ENCODE results near the gene ALDH8A1. TPM values are rescaled to one million over a fixed set of nuclear protein-coding genes. Genes with fewer than 3 reads are reported as not detected.

Gene ALDH8A1
- total RNA-seq, 2 donors from 2014 or later = 0.42 to 5.8 TPM

- Histone ChIP-seq H3K4me3 (no peak overlapping the region), H3K27me3 (replicated peaks; ENCODE audit: insufficient read depth) (no peaks in the 10 kb centered on the region), H3K27ac (no peak overlapping the region), H3K4me1 (ENCODE audit: control insufficient read depth in 1 of 2, low read depth in 2 of 2) (no peaks in the 10 kb centered on the region), H3K36me3 (peaks cover 8% of the 10 kb centered on the region), H3K9me3 (no peaks in the 10 kb centered on the region)
- ATAC-seq (ENCODE audit: insufficient number of reproducible peaks, low FRiP score, low read depth) (no peak), DNase-seq (ENCODE audit: low spot score) (no peak)
- TF ChIP-seq, protein P1, sequence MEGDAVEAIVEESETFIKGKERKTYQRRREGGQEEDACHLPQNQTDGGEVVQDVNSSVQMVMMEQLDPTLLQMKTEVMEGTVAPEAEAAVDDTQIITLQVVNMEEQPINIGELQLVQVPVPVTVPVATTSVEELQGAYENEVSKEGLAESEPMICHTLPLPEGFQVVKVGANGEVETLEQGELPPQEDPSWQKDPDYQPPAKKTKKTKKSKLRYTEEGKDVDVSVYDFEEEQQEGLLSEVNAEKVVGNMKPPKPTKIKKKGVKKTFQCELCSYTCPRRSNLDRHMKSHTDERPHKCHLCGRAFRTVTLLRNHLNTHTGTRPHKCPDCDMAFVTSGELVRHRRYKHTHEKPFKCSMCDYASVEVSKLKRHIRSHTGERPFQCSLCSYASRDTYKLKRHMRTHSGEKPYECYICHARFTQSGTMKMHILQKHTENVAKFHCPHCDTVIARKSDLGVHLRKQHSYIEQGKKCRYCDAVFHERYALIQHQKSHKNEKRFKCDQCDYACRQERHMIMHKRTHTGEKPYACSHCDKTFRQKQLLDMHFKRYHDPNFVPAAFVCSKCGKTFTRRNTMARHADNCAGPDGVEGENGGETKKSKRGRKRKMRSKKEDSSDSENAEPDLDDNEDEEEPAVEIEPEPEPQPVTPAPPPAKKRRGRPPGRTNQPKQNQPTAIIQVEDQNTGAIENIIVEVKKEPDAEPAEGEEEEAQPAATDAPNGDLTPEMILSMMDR (IDR thresholded peaks at IDR 0.05) = no peak
Measured at GRCh38 chr6:134992155-134992554, 42.3 kb upstream of the ALDH8A1 start.

GRCh38 chr6:134990262-134990661 lies 40.4 kb upstream of the ALDH8A1 start:
- Histone ChIP-seq H3K36me3 (peaks cover 4% of the 10 kb centered on the region), H3K4me3 (no peak overlapping the region), H3K27me3 (replicated peaks; ENCODE audit: insufficient read depth) (no peaks in the 10 kb centered on the region), H3K4me1 (ENCODE audit: control insufficient read depth in 1 of 2, low read depth in 2 of 2) (no peaks in the 10 kb centered on the region), H3K27ac (no peak overlapping the region), H3K9me3 (no peaks in the 10 kb centered on the region)
- TF ChIP-seq, protein P1 (IDR thresholded peaks at IDR 0.05) = no peak
- ATAC-seq (ENCODE audit: insufficient number of reproducible peaks, low FRiP score, low read depth) (no peak), DNase-seq (ENCODE audit: low spot score) (no peak)

- peaks cover 14% of the 10 kb centered on the region for H3K36me3 ChIP-seq
- no peak for ATAC-seq (ENCODE audit: insufficient number of reproducible peaks, low FRiP score, low read depth)
Measured at GRCh38 chr6:134984821-134985220, 34.9 kb upstream of the ALDH8A1 start.

GRCh38 chr6:134983823-134984222 lies 33.9 kb upstream of the ALDH8A1 start:
- Histone ChIP-seq H3K9me3 (no peaks in the 10 kb centered on the region), H3K36me3 (peaks cover 17% of the 10 kb centered on the region), H3K27me3 (replicated peaks; ENCODE audit: insufficient read depth) (no peaks in the 10 kb centered on the region), H3K4me1 (ENCODE audit: control insufficient read depth in 1 of 2, low read depth in 2 of 2) (no peaks in the 10 kb centered on the region), H3K4me3 (no peak overlapping the region), H3K27ac (no peak overlapping the region)
- DNase-seq (ENCODE audit: low spot score) (no peak), ATAC-seq (ENCODE audit: insufficient number of reproducible peaks, low FRiP score, low read depth) (no peak)
- TF ChIP-seq, protein P1 (IDR thresholded peaks at IDR 0.05) = no peak

More at GRCh38 chr6:134984821-134985220, 34.9 kb upstream of the ALDH8A1 start:
- Histone ChIP-seq H3K4me1 (ENCODE audit: control insufficient read depth in 1 of 2, low read depth in 2 of 2) (no peaks in the 10 kb centered on the region), H3K4me3 (no peak overlapping the region), H3K9me3 (no peaks in the 10 kb centered on the region), H3K27ac (no peak overlapping the region), H3K27me3 (replicated peaks; ENCODE audit: insufficient read depth) (no peaks in the 10 kb centered on the region)
- no peak for DNase-seq (ENCODE audit: low spot score)
- TF ChIP-seq, protein P1 (IDR thresholded peaks at IDR 0.05) = no peak

- Histone ChIP-seq H3K36me3 (peaks cover 17% of the 10 kb centered on the region), H3K27ac (no peak overlapping the region), H3K9me3 (no peaks in the 10 kb centered on the region), H3K4me1 (ENCODE audit: control insufficient read depth in 1 of 2, low read depth in 2 of 2) (no peaks in the 10 kb centered on the region), H3K4me3 (no peak overlapping the region), H3K27me3 (replicated peaks; ENCODE audit: insufficient read depth) (no peaks in the 10 kb centered on the region)
- TF ChIP-seq, protein P1 (IDR thresholded peaks at IDR 0.05) = no peak
- DNase-seq (ENCODE audit: low spot score) (no peak), ATAC-seq (ENCODE audit: insufficient number of reproducible peaks, low FRiP score, low read depth) (no peak)
Measured at GRCh38 chr6:134982161-134982560, 32.3 kb upstream of the ALDH8A1 start.
